SK-N-SH treated with all-trans-retinoic acid at 6 μM for 48 hours (cell line): ENCODE measurements around the gene TES.

ENCODE experiments used
- ARNTL ChIP-seq: fragments of 450-650 bp; formaldehyde crosslinking; IDR thresholded peaks from 2 replicates; pipeline ENCODE4 v1.5.0; 2020; ENCODE audit warnings: low read depth, mild to moderate bottlenecking, moderate library complexity, borderline replicate concordance
- CREB5 ChIP-seq: fragments of 250-450 bp; sonication (Bioruptor Pico); IDR thresholded peaks from 2 replicates; pipeline ENCODE4 v1.5.1; 2020; ENCODE audit warnings: low read depth, mild to moderate bottlenecking, moderate library complexity
- CSRNP3 ChIP-seq: fragments of 250-450 bp; sonication (Bioruptor Pico); IDR thresholded peaks from 2 replicates; pipeline ENCODE4 v1.5.1; 2021; ENCODE audit warnings: mild to moderate bottlenecking, moderate library complexity
- RARB ChIP-seq: fragments of 250-450 bp; sonication (Bioruptor Pico); IDR thresholded peaks from 2 replicates; pipeline ENCODE4 v1.8.0; 2021; ENCODE audit warnings: mild to moderate bottlenecking, moderate library complexity
- ZFP3 ChIP-seq: fragments of 250-450 bp; sonication (Bioruptor Pico); IDR thresholded peaks from 2 replicates; pipeline ENCODE4 v1.5.0; 2020; ENCODE audit warnings: mild to moderate bottlenecking, moderate library complexity
- ZNF8 ChIP-seq: fragments of 450-650 bp; formaldehyde crosslinking; IDR thresholded peaks from 2 replicates; pipeline ENCODE4 v1.5.0; 2020; ENCODE audit warnings: mild to moderate bottlenecking, moderate library complexity

- TF ChIP-seq ARNTL (CRISPR knock-in tag) (no peak), CREB5 (no peak), ZFP3 (CRISPR knock-in tag) (no peak), RARB (CRISPR knock-in tag) (no peak), ZNF8 (CRISPR knock-in tag) (no peak), CSRNP3 (CRISPR knock-in tag) (no peak)
These were observed 38.0 kb upstream of the TES start for GRCh38 chr7:116172353-116172752.
